CD4-positive, alpha-beta T cell treated with Interleukin-15 for 4 hours (primary cell): ENCODE data around the gene RBP4.
"Not testable (repeated sequence)": the region's sequence is repeated elsewhere in the genome, so short reads cannot be mapped to it uniquely, and the experiment has no call there.

Experiments
- DNase-seq: peaks from one replicate; pipeline ENCODE4 v3.0.0-alpha.2; 2020; ENCODE audit warnings: low spot score

RBP4 gene

GRCh38 chr10:93566435-93567276 is 34.4 kb downstream of the RBP4 start, which contains the start of gene FFAR4:
Gene FFAR4 (plus strand): TSS chr10:93566665. CDS start chr10:93566721, 56 bp downstream.
- no peak for DNase-seq

- no peak for DNase-seq
Observed at GRCh38 chr10:93565446-93565845, 35.6 kb downstream of the RBP4 start.

GRCh38 chr10:93560541-93560940 is 40.5 kb downstream of the RBP4 start:
- DNase-seq, result no peak

GRCh38 chr10:93559490-93559889 is 41.5 kb downstream of the RBP4 start:
- no peak for DNase-seq

- peak; percentile 23 for DNase-seq
Observed at GRCh38 chr10:93554760-93555432, 46.1 kb downstream of the RBP4 start.

- DNase-seq, result no peak
Observed at GRCh38 chr10:93554316-93554663, 46.7 kb downstream of the RBP4 start.

GRCh38 chr10:93553482-93554315 is 47.3 kb downstream of the RBP4 start:
- no peak for DNase-seq

GRCh38 chr10:93552780-93553179 is 48.3 kb downstream of the RBP4 start:
- no peak for DNase-seq

GRCh38 chr10:93550606-93551005 is 50.4 kb downstream of the RBP4 start:
- no peak for DNase-seq

GRCh38 chr10:93548376-93549071 is 52.5 kb downstream of the RBP4 start:
- no peak for DNase-seq

GRCh38 chr10:93547522-93547921 is 53.5 kb downstream of the RBP4 start:
- no peak for DNase-seq

- not testable (repeated sequence) for DNase-seq
Observed at GRCh38 chr10:93546995-93547394, 54.0 kb downstream of the RBP4 start.

GRCh38 chr10:93542358-93542791 is 58.7 kb downstream of the RBP4 start:
- no peak for DNase-seq
